ENCODE results near the gene CACNA1H.

The CACNA1H gene

DNA sequence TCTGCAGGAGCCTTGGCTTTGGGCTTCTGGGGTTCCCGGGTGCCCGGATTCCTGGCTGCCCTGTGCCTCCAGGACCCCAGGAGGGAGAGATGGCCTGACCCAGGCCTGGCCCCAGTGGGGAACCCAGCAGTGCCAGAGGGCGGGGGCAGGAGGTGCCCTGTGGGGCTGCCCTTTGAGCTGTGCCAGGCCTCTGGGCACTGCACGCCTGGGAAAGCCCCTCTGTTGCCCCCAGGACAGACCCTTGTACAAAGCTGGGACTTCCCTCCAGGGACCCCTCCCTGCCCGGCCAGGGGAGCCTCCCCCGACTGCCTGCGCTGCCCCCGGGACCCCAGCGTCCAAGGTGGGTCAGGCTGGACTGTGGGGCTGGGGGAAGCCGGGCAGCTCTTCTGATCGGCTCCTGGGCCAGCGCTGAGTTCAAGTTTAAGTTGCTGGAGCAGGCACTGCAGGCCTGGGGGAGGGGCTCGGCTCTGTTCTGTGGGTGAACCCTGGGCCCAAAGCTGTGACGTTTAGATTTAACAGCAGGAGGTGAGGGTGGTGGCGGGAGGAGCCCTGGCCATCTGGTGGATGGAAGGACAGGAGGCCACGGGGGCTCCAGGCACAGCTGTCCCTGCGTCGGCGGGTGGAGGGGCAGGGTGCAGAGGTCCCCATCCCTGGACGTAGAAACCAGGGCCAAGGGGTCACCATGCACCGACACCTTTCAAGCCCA is 29.2 kb upstream of the CACNA1H start:
- no peak for DNase-seq (ENCODE audit: low spot score)

DNA sequence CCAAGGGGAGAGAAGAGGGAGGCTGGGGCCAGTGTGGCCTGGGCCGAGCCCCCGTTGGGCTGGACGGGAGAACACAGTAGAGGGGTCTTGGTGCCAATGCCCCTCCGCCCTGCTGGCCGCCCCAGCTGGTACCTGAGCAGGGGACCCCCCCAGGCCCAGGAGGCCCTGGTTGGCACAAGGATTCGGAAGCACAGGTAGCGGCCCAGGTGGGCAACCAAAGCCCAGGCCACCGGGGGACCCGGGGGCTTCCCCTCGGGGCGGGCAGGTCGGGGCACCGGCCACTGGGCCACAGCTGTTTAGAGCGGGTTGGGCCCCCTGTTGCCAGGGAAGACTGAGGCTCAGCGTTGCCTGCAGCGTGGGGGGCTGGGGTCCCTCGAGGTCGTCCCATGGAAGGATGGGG is 28.6 kb upstream of the CACNA1H start:
- DNase-seq (ENCODE audit: low spot score), result no peak

DNA sequence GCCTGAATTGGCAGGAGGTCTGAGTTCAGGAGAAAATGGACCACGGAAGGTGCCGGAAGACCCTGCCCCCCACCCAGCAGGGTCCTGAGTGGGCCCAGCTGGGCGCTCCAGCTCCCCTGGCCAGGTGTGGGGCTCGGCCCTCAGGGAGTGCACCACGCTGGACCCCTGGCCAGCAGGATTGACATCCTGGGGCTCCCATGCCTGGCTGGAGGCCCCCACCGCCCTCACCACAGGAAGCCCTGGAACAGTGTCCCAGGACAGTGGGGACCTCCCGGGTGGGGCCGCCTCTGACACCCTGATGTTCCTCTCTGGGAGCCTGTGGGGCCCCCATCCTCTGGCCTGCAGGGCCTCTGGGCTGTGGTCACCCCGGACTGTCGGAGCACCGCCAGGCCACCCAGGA is 28.1 kb upstream of the CACNA1H start:
- no peak for DNase-seq (ENCODE audit: low spot score)

DNA sequence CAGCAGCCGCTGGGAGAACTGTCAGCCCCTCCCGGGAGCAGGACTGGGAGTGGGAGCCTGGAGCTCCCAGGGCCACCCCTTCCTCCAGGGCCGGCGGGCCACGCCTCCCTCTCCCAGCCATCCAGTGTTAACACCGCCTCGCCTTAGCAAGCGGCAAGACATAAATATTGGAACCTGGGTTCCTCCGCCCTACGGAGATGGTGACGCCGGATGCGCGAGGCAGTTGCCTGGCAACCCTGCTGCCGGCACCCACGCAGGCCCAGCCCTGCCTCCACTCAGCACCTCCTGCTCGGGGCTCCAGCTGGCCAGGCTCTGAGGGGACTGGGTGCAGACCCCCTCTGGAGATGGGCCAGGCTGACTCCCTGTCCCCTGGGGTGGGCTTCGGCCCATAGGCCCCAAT is 27.4 kb upstream of the CACNA1H start:
- DNase-seq (ENCODE audit: low spot score), result peak; percentile 84

DNA sequence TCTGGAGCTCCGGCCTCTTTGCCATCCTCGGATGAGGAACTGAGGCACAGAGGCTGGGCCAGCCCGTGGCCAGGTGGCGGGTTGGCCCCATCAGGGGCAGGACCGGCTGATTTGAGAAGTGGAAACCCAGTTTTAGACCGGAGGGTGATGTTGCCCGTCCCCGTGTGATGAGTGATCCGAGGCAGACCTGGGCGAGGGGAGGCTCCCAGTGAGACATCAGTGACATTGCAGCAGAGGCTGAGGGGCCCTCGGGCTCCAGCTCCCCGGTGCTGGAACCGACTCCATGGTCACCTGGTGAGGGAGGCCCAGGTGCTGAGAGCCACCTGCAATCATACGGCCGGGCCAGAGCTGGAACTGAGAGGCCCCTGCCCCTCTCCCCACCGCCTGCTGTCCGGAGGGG is 26.9 kb upstream of the CACNA1H start:
- no peak for DNase-seq (ENCODE audit: low spot score)

DNA sequence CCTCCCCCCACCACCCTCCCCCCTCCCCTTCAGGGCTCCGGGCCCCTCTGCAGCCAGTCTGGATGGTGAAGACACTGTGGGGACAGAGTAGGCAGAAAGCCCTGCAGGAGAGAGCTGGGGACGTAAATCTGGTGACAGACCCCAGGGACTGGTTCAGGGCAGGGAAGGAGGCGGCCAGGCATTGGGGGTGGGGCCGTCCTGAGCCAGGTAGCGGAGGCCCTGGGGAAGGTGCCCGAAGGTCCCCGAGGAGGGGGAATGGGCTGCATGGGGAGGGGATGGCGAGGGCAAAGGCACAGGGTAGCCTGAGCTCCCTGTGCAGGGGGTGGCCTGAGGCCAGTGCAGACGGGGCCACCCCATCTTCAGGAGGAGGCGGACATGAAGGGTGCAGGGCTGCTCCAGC is 26.3 kb upstream of the CACNA1H start:
- DNase-seq (ENCODE audit: low spot score), result no peak

DNA sequence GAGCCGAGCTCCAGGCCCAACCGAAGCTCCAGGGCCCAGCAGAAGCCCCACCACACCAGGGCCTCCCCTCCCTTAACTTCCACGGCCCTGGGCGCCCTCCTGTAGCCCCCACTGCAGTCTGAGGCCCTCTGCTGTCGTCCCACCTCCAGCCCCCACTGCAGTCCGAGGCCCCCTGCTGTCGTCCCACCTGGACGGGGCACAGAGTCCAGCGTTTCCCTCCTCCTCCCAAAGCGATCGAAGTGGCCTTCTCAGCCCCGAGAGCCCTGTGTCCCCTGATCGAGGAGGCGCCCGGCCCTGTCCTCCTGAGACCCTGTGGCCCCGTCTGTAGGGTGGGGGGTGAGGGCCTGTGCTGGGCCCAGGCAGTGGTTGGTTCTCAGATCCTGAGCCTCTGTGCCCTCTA is 25.8 kb upstream of the CACNA1H start:
- no peak for DNase-seq (ENCODE audit: low spot score)

DNA sequence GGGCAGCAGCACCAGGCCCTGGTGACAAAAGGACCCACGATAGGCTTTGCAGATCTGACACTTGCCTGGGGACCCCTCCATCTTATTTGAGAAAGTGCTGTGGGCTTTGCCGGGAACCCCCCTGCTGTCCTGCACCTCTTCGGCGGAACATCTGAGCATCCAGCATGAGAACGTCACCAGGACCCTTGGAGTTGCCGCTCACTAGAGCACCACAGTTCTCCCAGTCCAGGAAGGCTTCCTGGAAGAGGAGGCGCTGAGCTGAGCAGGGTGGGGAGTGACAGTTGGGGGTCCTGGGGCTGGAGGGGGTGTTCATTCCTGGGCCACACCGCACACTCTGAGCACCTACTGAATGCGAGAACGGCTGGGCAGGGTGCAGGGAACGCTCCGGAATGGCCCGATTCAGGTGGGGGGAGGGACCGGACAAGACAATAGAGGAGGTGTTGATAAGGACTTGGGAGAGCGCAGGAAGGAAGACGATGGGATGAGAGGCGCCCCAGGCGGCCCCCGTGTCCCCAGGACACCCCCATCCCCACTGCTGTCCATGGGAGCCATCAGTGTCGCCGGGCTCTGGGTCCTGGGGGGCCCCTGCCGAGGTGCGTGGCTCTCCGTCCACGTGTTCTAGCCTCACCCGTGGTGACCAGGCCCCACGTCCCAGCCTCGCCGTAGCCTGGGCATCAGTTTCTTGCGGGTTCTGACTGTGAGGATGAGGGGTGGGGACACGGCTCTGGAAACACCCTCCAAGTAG is 24.8 kb upstream of the CACNA1H start:
- DNase-seq (ENCODE audit: low spot score), result no peak

DNA sequence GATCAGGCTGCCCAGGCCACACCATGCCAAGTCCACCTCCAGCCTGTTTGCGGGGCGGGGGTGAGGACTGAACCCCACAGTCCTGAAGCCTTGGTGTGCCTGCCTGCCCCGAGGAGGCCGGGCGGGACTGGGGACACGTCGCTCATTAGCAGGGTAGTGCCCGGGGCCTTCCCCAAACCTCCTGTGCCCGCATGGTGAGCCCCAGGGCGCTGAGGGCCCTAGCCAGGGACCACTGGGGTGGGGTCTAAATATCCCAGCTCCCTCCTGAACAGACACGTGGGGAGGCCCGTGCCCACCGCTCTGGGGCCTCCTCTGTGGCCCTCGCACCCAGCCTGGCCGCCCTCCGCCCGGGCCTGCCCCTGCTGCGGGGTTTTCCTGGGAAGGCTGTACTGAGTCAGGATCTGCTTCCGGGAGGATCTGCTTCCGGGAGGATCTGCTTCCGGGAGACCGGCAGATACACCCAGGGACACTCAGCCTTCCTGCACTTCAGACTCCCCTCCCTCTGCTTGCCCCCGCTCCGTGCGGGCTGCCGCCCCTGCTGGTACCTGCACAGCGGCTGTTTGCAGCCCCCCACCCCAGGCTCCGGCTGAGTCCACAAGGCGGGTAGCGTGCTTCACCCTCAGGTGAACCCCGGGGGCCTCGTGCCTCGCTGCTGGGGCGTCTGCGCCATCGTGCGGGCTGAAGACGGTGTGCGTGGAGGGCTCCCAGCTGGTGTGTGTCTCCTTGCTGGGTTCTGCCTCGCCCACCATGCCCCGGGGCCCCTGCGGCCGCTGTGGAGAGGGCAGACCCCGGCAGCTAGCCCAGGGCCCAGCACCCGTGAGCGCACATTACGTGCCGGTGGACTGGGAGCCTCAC is 23.6 kb upstream of the CACNA1H start:
- DNase-seq (ENCODE audit: low spot score), result no peak

DNA sequence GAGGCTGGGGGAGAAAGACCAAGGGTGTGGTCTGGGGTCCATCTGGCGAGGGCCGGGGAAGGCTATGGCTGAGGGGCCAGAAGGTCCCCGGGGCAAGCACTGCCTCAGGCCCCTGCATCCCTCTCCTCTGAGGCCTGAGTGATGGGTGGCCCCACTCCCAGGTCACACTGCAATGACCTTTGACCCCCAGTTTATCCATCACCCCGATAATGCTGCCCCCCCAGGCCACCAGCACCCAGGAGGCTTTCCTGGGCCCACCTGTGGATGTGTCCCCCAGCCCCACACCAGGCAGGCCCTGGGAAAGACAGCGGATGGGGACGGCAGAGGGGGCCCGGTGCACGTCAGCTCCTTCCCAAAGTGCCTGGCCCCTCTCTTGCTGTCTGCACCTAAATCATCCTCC is 22.5 kb upstream of the CACNA1H start:
- no peak for DNase-seq (ENCODE audit: low spot score)

DNA sequence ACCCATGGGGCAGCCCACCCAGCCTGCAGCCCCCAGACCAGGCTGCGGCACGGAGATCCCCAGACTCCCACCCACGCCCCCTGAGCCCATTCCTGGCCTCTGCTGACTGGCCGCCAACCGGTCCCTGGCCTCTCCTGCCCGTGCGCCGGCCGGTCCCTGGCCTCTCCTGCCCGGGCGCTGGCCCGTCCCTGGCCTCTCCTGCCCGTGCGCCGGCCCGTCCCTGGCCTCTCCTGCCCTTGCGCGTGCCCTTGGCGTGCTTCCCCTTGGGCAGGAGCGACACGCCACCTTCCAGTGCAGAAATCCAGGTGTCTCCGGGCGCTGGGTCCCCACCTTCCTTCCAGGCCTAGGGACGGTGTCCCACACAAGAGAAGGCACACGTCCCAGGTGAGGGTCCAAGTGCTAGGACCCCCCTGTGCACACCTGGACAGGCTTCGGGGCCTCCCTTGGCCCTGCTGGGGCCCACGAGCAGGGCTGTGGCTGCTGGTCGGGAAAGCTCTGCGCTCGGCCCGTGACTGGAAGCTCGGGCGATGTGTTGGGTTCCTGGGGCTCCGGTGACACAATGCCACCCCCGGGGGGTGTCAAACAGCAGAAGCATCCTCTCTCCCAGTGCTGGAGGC is 21.4 kb upstream of the CACNA1H start:
- DNase-seq (ENCODE audit: low spot score), result no peak

DNA sequence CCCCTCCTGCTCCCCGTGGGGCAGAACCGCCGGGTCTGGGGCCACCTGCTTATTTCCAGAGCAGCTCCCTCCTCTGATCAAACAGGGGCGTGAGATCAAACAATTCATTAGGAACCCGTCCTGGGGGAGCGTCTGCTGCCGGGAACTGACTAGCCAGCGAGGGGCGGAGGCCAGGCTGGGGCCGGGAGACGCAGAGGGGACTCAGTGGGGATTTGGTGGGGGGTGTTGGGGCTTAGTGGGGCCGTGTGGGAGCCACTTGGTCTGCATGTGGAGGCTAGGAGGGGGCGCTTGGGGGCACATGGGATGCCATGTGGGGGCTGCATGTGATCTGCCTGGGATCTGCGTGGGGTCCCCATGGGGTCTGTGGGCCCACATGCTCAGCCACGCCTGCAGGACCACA is 20.5 kb upstream of the CACNA1H start:
- DNase-seq (ENCODE audit: low spot score), result no peak

DNA sequence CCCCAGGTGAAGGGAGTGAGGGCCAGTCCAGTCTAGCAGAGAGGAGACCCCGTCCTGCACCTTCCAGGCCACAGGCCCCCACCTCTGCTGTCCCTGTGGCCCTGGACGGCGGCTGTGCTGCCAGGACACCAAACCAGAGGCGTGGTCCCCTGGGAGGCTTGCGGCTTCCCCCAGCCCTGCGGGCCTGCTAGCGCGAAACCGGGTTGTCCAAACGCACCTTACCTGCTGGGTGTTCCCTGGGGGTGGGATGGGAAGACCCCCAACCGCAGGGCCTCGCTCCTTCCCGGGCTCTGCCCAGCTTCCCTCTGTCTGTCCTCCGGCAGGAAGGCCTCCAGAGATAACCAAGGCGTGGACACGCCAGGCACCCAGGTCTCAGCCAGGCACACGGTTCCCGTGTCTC is 19.6 kb upstream of the CACNA1H start:
- DNase-seq (ENCODE audit: low spot score), result no peak

DNA sequence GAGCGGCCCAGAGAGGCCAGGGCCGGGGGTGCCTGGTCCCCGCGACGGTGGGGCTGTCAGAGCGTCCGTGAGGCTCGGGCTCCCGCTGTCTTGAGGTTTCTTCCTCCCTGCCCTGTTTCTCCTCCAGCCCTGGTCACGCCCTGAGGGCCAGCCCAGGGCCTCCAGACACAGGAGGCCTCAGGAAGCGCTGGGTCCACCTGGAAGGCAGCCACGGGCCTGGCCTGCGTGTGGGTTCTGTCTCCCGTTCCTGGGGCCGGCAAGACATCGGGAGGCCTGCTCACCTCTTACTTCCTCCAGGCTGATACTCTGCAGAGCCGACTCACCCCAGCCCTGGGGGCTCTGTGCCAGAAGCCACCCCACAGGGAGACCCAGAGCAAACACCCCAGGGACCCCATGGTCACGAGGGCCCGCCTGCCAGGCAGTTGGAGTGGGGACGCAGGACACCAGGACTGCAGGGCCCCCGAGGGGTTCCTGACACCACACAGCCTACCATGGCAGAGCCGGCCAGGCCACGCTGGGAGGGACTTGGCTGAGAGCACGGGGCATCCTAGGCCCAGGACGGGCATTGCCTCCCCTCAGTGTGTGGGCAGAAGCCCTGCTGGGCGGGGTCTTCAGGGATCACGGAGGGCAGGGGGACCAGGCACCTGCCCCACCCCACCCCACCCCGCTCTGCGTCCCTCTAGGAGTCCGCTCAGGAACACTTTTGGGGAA is 18.9 kb upstream of the CACNA1H start:
- DNase-seq (ENCODE audit: low spot score), result no peak

DNA sequence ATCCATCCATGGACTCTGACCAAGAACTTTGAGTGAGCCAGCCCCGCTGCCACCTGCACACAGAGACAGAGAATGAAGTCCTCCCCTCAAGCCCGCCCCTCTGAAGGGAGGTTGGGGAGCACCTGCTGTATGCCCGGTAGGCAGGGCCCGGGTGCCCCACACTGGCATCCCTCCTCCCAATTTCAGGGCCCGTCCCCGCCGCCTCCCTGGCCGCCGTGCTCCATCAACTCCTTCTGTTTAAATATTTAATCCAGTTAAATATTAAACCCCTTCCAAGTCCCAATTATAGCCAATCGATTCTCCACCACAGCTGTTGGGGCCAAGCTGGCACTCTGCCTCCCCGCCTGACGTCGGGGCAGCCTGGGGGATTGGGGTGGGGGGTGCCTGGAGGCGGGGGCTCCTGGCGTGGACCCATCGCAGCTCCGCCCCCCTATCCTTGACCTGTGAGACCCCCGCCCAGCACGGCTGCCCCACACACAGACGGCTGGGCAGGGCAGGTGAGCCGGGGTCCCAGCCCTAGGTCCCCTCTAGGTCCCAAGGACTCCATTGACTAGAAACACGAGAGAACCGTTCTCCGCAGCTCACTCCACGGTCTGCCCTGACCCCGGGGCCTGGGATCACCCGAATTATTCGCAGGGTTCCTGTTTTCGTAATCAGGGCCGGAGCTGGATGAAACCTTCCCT is 18.0 kb upstream of the CACNA1H start:
- DNase-seq (ENCODE audit: low spot score), result no peak

DNA sequence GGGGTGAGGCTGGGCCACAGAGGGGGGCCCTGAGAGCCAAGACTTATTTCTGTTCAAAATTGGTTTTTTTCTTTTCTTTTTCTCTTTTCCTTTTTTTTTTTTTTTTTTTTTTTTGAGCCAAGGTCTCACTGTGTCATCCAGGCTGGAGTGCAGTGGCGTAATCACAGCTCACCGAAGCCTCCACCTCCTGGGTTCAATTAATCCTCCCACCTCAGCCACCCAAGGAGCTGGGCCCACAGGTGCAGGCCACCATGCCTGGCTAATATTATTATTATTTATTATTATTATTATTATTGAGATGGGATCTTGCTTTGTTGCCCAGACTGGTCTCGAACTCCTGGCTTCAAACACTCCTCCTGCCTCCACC is 17.5 kb upstream of the CACNA1H start:
- DNase-seq (ENCODE audit: low spot score), result no peak

DNA sequence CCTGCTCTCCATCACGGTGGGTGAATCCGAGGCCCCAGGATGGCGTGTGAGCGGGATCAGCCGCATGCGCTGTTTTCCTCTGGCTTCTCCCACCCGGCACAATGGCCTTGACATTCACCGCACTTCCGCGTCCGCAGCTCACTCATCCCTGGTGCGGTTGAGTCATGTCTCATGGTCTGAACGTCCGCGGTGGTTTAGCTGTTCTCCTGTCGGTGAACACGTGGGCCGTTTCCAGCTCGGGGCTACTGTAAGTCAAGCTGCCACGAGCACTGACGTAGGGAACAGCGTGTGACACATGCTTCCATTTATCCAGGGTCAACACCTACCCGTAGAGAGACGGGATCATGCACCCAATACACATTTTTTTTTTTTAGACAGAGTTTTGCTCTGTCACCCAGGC is 15.3 kb upstream of the CACNA1H start:
- DNase-seq (ENCODE audit: low spot score), result no peak

DNA sequence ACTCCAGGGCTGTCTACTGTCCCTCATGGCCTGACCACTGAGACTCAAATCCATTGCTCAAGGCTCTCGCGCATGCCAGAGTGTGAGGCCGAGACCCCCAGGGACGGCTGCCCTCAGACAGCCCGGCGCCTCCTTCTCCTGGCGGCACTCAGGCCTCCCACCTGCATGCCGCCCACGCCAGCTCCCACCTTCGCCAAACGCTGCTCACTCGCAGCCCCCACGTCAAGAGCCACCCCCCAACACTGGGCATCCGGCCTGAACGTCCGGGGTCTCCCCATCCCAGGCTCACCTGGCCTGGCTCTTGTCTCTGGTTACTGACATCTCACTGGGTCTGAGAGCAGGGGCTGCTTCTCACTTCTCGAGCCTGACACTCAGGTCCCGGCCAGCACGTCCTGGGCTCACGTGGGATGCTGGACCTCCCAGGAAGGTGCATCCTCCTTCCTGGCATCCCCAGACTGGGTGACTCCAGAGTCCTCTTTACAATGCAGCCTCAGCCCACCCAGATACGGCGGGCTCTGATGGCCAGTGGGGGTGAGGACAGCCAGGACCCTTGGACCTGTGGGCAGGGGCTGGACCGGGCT is 12.2 kb upstream of the CACNA1H start:
- DNase-seq (ENCODE audit: low spot score), result no peak

DNA sequence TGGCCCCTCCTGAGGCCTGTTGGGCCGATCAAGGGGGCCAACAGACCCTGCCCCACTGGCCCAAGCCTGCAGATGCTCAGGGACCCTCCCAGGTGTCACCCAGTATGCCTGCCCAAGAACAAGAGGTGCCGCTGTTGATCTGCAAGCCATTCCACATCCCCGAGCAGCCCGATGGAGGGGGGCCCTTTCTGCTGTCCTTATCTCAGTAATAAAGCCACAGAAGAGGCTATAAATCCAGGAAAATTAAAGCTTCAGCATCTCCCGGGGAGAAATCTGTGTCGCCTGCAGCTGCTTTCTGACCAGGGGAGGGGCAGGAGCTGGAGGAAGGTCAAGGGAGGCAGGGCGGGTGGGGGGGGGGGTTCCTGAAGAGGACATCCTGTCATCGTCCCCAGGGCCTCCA is 11.7 kb upstream of the CACNA1H start:
- no peak for DNase-seq (ENCODE audit: low spot score)

DNA sequence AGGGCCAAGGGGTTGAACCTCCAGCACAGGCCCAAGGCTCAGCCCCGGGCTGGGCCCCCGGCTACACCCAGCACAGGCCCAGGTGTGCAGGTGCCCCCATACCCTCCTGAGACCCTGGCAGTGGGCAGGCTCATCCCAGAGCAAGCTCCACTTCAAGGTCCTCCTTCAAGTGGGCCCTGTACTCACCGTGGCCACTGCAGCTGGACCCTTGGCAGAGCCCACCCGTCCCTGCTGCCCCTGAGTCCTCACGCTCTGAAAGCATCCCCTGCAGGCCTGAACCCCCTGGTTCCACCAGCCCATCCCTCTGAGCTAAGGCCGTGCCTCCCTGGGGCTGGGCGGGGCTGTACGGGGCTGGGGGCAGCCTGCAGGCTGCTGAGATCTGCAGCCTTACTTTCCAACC is 11.2 kb upstream of the CACNA1H start:
- DNase-seq (ENCODE audit: low spot score), result no peak

DNA sequence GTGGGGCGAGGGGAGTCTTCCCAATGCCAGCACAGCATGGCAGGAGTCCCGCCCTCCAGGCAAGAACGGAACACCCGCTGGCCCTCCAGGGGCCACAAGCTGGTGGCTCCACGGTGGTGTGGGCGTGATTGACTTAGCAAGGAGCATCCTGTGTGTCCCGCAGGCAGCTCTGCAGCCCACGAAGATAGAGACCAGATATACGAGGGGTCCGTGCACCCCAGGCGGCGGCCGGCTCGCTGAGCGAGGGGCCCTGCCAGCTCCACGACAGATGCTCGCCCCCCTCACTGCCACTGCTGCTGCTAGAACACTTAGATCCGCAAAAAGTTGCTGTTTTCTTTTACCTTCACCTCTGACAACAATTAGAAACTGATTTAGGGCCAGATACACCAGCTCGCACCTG is 10.0 kb upstream of the CACNA1H start:
- DNase-seq (ENCODE audit: low spot score), result no peak

Data from hepatic stellate cell (primary cell).